ENCODE results near the gene POLR3K.
"Not testable (repeated sequence)": the region's sequence is repeated elsewhere in the genome, so short reads cannot be mapped to it uniquely, and the experiment has no call there.

Gene POLR3K

GRCh38 chr16:17062-17765, 36.2 kb downstream of the POLR3K start:
- not testable (repeated sequence) for H3K9me3 ChIP-seq (ENCODE audit: control insufficient read depth in 2 of 2, low read length in 2 of 2); H3K27me3 ChIP-seq (ENCODE audit: control insufficient read depth in 2 of 2, insufficient read depth in 2 of 2, low read length in 2 of 2); H3K4me3 ChIP-seq (ENCODE audit: low read length in 2 of 2); H3K27ac ChIP-seq (ENCODE audit: low read depth in 2 of 2, low read length in 2 of 2); H3K4me1 ChIP-seq (ENCODE audit: control insufficient read depth in 2 of 2, insufficient read depth in 2 of 2, low read length in 2 of 2); H3K36me3 ChIP-seq (ENCODE audit: control insufficient read depth in 2 of 2, insufficient read depth in 2 of 2, low read length in 2 of 2); H3K9ac ChIP-seq (ENCODE audit: low read depth in 1 of 2, low read length in 2 of 2)

- not testable (repeated sequence) for H3K4me3 ChIP-seq (ENCODE audit: low read length in 2 of 2); H3K9me3 ChIP-seq (ENCODE audit: control insufficient read depth in 2 of 2, low read length in 2 of 2); H3K4me1 ChIP-seq (ENCODE audit: control insufficient read depth in 2 of 2, insufficient read depth in 2 of 2, low read length in 2 of 2); H3K27ac ChIP-seq (ENCODE audit: low read depth in 2 of 2, low read length in 2 of 2); H3K27me3 ChIP-seq (ENCODE audit: control insufficient read depth in 2 of 2, insufficient read depth in 2 of 2, low read length in 2 of 2); H3K9ac ChIP-seq (ENCODE audit: low read depth in 1 of 2, low read length in 2 of 2); H3K36me3 ChIP-seq (ENCODE audit: control insufficient read depth in 2 of 2, insufficient read depth in 2 of 2, low read length in 2 of 2)
These were observed 42.6 kb downstream of the POLR3K start for GRCh38 chr16:10772-11171.

DNA sequence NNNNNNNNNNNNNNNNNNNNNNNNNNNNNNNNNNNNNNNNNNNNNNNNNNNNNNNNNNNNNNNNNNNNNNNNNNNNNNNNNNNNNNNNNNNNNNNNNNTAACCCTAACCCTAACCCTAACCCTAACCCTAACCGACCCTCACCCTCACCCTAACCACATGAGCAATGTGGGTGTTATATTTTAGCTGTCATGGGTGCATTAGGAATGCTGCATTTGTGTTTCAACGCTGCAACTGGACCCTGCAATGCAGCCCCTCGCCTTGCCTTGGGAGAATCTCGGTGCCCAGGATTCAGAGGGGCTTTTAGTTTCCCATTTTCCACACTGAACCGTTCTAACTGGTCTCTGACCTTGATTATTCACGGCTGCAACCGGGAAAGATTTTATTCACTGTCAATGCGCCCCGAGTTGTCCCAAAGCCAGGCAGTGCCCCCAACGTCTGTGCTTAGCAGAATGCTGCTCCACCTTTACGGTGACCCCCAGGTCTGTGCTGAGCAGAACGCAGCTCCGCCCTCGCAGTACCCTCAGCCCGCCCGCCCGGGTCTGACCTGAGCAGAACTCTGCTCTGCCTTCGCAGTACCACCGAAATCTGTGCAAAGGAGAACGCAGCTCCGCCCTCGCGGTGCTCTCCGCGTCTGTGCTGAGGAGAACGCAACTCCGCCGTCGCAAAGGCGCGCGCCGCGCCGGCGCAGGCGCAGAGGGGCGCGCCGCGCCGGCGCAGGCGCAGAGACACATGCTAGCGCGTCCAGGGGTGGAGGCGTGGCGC, 43.3 kb downstream of the POLR3K start:
- Histone ChIP-seq H3K4me3 (ENCODE audit: low read length in 2 of 2) (peak overlapping the region in 1 of 2 donors; percentile 41), H3K27ac (ENCODE audit: low read depth in 2 of 2, low read length in 2 of 2) (no peak overlapping the region), H3K9me3 (ENCODE audit: control insufficient read depth in 2 of 2, low read length in 2 of 2) (no peaks in the 10 kb centered on the region), H3K9ac (ENCODE audit: low read depth in 1 of 2, low read length in 2 of 2) (no peak overlapping the region), H3K27me3 (ENCODE audit: control insufficient read depth in 2 of 2, insufficient read depth in 2 of 2, low read length in 2 of 2) (no peaks in the 10 kb centered on the region), H3K4me1 (ENCODE audit: control insufficient read depth in 2 of 2, insufficient read depth in 2 of 2, low read length in 2 of 2) (no peaks in the 10 kb centered on the region), H3K36me3 (ENCODE audit: control insufficient read depth in 2 of 2, insufficient read depth in 2 of 2, low read length in 2 of 2) (no peaks in the 10 kb centered on the region)
